ENCODE measurements around the gene ARV1.
"Not testable (repeated sequence)": the region's sequence is repeated elsewhere in the genome, so short reads cannot be mapped to it uniquely, and the experiment has no call there.

The ARV1 gene

DNA sequence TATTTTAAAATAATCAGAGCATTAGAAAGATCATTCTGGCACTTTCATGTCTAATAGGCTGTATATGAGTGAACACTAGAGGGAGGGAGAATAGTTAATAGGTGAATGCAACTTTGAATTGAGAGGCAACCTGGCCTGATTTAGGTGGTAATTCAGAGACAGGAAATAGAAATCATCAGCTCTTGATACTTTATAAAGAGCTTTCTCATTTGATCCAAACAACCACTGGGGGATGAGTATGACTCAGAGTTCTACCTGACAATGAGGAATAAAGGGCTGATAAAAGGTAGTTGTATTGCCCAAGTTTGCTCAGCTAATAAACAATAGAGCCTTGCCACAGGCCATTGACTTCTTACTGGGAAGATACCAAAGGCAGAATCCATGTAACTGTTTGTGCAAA, 66.4 kb downstream of the ARV1 start:
- DNase-seq (ENCODE audit: low read depth): no peak

DNA sequence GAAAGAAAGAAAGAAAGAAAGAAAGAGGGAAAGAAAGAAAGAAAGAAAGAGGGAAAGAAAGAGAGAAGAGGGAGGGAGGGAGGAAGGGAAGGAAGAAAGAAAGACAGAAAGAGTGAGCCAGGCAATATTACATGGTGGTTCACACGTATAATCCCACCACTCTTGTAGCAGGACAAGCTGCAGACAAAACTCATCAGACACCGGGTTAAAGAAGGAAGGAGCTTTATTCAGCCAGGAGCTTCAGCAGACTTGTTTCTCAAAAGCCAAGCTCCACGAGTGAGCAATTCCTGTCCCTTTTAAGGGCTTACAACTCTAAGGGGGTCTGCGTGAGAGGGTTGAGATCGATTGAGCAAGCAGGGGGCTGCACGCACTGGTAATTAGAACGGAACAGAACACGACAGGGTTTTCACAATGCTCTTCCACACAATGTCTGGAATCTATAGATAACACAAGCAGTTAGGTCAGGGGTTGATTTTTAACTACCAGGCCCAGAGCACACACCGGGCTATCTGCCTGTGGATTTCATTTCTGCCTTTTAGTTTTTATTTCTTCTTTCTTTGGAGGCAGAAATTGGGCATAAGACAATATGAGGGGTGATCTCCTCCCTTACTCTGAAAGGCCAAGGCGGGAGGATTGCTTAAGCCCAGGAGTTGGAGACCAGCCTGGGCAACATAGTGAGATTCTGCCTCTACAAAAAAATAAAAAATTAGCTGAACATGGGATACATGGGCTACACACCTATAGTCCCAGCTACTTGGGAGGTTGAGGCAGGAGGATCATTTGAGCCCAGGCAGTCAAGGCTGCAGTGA, 67.2 kb downstream of the ARV1 start:
- not testable (repeated sequence) for DNase-seq (ENCODE audit: low read depth)

DNA sequence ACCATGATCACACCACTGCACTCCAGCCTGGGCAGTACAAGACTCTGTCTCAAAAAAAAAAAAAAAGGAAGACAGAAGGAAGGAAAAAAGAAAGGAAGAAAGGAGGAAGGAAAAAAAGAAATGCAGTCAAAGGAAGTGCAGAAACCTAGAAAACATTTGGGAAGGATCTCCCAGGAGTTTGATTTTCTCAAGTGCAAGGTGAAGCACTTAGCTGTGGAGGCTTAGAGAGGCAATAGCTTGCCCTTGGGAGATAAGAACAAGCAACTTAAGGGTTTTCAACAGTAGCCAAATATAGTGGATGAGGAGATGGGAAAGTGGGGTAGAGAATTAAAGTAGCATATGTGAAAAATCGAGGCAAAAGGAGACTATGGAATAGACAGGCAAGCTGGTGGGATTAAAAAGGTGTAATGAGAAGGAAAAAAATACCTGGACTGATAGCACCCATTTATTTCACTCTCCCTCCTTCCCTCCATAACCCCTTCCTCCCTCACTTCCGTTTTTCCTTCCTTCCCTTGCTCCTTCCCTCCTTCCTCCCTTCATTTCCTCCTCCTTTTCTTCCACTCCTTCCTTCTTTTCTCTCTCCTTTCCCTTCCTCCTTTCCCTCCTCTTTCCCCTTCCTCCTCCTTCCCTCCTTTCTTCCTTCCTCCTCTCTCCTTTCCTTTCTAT, 68.0 kb downstream of the ARV1 start:
- DNase-seq (ENCODE audit: low read depth): no peak

DNA sequence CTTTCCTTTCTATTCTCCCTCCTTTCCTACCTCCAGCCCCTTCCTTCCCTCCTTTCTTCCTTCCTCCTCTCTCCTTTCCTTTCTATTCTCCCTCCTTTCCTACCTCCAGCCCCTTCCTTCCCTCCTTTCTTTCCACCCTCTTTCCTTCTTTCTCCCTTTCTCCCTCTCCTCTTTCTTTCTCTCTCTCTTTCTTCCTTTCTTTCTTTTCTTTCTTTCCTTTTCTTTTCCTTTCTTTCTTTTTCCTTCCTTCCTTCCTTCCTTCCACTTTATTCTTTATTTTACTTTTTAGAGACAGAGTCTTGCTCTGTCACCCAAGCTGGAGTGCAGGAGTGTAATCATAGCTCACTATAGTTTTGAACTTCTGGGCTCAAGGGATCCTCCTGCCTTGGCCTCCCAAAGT, 68.6 kb downstream of the ARV1 start:
- not testable (repeated sequence) for DNase-seq (ENCODE audit: low read depth)

DNA sequence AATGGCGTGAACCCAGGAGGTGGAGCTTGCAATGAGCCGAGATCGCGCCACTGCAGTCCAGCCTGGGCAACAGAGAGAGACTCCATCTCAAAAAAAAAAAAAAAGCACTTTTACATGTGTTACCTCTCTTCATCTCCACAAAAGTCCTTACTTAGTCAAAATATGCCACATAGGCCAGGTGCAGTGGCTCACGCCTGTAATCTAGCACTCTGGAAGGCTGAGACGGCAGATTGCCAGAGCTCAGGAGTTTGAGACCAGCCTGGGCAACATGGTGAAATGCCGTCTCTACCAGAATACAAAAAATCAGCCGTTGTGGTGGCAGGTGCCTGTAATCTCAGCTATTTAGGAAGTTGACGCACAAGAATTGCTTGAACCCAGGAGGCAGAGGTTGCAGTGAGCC, 69.5 kb downstream of the ARV1 start:
- DNase-seq (ENCODE audit: low read depth): not testable (repeated sequence)

DNA sequence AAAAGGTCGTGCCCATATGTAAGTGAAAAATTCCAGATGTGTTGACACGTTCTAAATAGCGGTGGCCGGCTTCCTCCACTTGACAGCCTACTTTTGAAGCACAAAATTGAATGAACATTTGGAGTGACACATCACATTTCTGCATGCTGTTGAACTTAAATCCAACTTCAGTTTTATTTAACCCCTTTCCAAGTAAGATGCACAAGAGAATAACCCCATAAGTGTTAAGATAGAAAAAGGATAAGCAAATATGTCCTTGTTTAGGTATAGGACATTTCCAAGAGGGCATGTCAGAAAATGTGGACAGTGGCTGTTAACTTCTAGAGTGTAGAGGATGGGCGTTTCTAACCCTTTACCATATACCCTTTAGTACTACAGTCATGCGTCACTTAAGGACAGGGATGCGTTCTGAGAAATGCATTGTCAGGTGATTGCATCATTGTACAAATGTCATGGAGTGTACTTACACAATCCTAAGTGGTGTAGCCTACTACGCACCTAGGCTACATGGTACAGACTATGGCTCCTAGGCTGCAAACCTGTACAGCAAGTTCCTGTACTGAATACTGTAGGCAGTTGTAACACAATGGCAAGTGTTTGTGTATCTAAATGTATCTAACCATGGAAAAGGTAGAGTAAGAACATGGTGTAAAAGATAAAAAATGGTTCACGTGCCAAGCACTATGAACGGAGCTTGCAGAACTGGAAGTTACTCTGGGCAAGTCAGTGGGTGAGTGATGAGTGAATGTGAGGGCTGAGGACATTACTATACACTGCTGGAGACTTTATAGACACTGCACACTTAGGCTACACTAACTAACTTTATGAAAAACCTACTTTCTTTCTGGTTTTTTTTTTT, 70.5 kb downstream of the ARV1 start:
- no peak for DNase-seq (ENCODE audit: low read depth)

All from activated T-helper 9 cell treated with anti-CD3 and anti-CD28 coated beads, Interleukin-2, amount 50 U/mL, for 16 hours (primary cell).